GM12878 (cell line): Measurements from ENCODE around the gene VMO1. TPM values are rescaled to one million over a fixed set of nuclear protein-coding genes. Genes with fewer than 3 reads are reported as not detected.
A peak's percentile ranks its signal among the peaks of the same experiment; 100 is the strongest.

Experiments used
- CBX3 ChIP-seq: fragments of 200-600 bp; sonication (generic); IDR thresholded peaks from 2 replicates; pipeline ENCODE4 v1.6.1; 2016; ENCODE audit warnings: low read depth, borderline replicate concordance
- ESRRA ChIP-seq: IDR thresholded peaks from 2 replicates; pipeline ENCODE4 v1.6.1; 2012; ENCODE audit warnings: mild to moderate bottlenecking, low read length, improper control_type of control experiment
- HSF1 ChIP-seq: fragments of 150-350 bp; IDR thresholded peaks from 2 replicates; pipeline ENCODE4 v1.6.1; 2014; ENCODE audit warnings: mild to moderate bottlenecking, low read depth, low read length
- JUND ChIP-seq: IDR thresholded peaks from 2 replicates; pipeline ENCODE4 v1.6.1; 2012; ENCODE audit warnings: low read depth, mild to moderate bottlenecking, low read length, improper control_type of control experiment, moderate library complexity
- MXI1 ChIP-seq: fragments of 150-350 bp; IDR thresholded peaks from 2 replicates; pipeline ENCODE4 v1.6.1; 2011; ENCODE audit warnings: low read depth, mild to moderate bottlenecking, inconsistent platforms, low read length, improper control_type of control experiment
- SMC3 ChIP-seq: IDR thresholded peaks from 2 replicates; pipeline ENCODE4 v1.6.1; 2011; ENCODE audit warnings: low read length, improper control_type of control experiment, borderline replicate concordance
- TCF12 ChIP-seq: IDR thresholded peaks from 2 replicates; pipeline ENCODE4 v1.6.1; 2011; ENCODE audit warnings: low read depth, mild to moderate bottlenecking, low read length
- ZBTB40 ChIP-seq: fragments of 450-650 bp; IDR thresholded peaks from 2 replicates; pipeline ENCODE4 v1.6.1; 2016; ENCODE audit warnings: mild to moderate bottlenecking, moderate library complexity, borderline replicate concordance
- ZNF592 ChIP-seq: fragments of 450-650 bp; IDR thresholded peaks from 2 replicates; pipeline ENCODE4 v1.6.1; 2017; ENCODE audit warnings: mild to moderate bottlenecking, moderate library complexity
- polyA plus RNA-seq, 11 experiments: library from polyadenylated mRNA; depleted of rRNA in 4 of 11; unstranded in 6 of 11; stranded (reverse) in 5 of 11; fragments of >200 nt; fragmentation: Nextera tagmentation in 4 of 11; fragmentation: Illumina TruSeq in 1 of 11; extraction: Ambion mirVana in 4 of 11; extraction: Trizol in 1 of 11; gene quantifications; 1 replicate in 1 of 11; 2 replicates in 10 of 11; pipeline versions ENCODE4 v1.2.1 to v1.2.3, GENCODE V29; 2011 to 2016; ENCODE audit warnings: inconsistent platforms in 2 of 11, missing spikeins in 2 of 11, low read depth in 1 of 11
- total RNA-seq, 4 experiments: library from RNA; depleted of rRNA in 3 of 4; stranded (reverse); fragments of >200 nt in 3 of 4; fragmentation: Illumina TruSeq in 1 of 4; extraction: Trizol in 1 of 4; gene quantifications; 2 replicates each; pipeline versions ENCODE4 v1.2.1 to v1.2.3, GENCODE V29; 2013 to 2021
- TF ChIP-seq, protein P1 (sequence below): fragments of 450-650 bp; formaldehyde crosslinking; IDR thresholded peaks from 2 replicates; pipeline ENCODE4 v1.4.0; 2020; ENCODE audit warnings: mild to moderate bottlenecking, moderate library complexity
- TF ChIP-seq, protein P2 (sequence below): fragments of 450-650 bp; IDR thresholded peaks from 2 replicates; pipeline ENCODE4 v1.6.1; 2018; ENCODE audit warnings: borderline replicate concordance, mild to moderate bottlenecking; ENCODE audit not compliant: partially characterized antibody

The VMO1 gene
- total and polyA plus RNA-seq, 10 of the 15 experiments (the other 5 are each of a cell fraction or from before 2014, with no cell fraction given) = 0.27 to 0.54 (median 0.31) TPM; not detected in 7

GRCh38 chr17:4789951-4790704 is 4.0 kb upstream of the VMO1 start (continued):
- TF ChIP-seq MXI1 = peak; percentile 57
- no peak for TF ChIP-seq HSF1
- TF ChIP-seq, protein P1, sequence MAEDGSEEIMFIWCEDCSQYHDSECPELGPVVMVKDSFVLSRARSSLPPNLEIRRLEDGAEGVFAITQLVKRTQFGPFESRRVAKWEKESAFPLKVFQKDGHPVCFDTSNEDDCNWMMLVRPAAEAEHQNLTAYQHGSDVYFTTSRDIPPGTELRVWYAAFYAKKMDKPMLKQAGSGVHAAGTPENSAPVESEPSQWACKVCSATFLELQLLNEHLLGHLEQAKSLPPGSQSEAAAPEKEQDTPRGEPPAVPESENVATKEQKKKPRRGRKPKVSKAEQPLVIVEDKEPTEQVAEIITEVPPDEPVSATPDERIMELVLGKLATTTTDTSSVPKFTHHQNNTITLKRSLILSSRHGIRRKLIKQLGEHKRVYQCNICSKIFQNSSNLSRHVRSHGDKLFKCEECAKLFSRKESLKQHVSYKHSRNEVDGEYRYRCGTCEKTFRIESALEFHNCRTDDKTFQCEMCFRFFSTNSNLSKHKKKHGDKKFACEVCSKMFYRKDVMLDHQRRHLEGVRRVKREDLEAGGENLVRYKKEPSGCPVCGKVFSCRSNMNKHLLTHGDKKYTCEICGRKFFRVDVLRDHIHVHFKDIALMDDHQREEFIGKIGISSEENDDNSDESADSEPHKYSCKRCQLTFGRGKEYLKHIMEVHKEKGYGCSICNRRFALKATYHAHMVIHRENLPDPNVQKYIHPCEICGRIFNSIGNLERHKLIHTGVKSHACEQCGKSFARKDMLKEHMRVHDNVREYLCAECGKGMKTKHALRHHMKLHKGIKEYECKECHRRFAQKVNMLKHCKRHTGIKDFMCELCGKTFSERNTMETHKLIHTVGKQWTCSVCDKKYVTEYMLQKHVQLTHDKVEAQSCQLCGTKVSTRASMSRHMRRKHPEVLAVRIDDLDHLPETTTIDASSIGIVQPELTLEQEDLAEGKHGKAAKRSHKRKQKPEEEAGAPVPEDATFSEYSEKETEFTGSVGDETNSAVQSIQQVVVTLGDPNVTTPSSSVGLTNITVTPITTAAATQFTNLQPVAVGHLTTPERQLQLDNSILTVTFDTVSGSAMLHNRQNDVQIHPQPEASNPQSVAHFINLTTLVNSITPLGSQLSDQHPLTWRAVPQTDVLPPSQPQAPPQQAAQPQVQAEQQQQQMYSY (CRISPR knock-in tag) = no peak
- TF ChIP-seq ZNF592 = peak; percentile 89
- no peak for TF ChIP-seq ZBTB40
- TF ChIP-seq, protein P2, sequence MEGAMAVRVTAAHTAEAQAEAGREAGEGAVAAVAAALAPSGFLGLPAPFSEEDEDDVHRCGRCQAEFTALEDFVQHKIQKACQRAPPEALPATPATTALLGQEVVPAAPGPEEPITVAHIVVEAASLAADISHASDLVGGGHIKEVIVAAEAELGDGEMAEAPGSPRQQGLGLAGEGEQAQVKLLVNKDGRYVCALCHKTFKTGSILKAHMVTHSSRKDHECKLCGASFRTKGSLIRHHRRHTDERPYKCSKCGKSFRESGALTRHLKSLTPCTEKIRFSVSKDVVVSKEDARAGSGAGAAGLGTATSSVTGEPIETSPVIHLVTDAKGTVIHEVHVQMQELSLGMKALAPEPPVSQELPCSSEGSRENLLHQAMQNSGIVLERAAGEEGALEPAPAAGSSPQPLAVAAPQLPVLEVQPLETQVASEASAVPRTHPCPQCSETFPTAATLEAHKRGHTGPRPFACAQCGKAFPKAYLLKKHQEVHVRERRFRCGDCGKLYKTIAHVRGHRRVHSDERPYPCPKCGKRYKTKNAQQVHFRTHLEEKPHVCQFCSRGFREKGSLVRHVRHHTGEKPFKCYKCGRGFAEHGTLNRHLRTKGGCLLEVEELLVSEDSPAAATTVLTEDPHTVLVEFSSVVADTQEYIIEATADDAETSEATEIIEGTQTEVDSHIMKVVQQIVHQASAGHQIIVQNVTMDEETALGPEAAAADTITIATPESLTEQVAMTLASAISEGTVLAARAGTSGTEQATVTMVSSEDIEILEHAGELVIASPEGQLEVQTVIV = no peak
- no peak for TF ChIP-seq CBX3
- TF ChIP-seq ESRRA = 0 out of 2 replicates have a peak, but pooled peaks have one; percentile 15
- 0 out of 2 replicates have a peak, but pooled peaks have one; percentile 49 for TF ChIP-seq TCF12
- no peak for TF ChIP-seq JUND
- peak; percentile 51; the same call in 1 of the 2 replicates for TF ChIP-seq SMC3
